Activated CD8-positive, alpha-beta memory T cell treated with anti-CD3 and anti-CD28 coated beads for 4 hours (primary cell): ENCODE data around the gene MRPS27.
"Not testable (repeated sequence)": the region's sequence is repeated elsewhere in the genome, so short reads cannot be mapped to it uniquely, and the experiment has no call there.

Source experiments
- DNase-seq, 2 donors: peaks; one replicate each; pipeline ENCODE4 v3.0.0-alpha.2; 2020; ENCODE audit warnings: low read depth in 2 of 2

MRPS27 gene

DNA sequence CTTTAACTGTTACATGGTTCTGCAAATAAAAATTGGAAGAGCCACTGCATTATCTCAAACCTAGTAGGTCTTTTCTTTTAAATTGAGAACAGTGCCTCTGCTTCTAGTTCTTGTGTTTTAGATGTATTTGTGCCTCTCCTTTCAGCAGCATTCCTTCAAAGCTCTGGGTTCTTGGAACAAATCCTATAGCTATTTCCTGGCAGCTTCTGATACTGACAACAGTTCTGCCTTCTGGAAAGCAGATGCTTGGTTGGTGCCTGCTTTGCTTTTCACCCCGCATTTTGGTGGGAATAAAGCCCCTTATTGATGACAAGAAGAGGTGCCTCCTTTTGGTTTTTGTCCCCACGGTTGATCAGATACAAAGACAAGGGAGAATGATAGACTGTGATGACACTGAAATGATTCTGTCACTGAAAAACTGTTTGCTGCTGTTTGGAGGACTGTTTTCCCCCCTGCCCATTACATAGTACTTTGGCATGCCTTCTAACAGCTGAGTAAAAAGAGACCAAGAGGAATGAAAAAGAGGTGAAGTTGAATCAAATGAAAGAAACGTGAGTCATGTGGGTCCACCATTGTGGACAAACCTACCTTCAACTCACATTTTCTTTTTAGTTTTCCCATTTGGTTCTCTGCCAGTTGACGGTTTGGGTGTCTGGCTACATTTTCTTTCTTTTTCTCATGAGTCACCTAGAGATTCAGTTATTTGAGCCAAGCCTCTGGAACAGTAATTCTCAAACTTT is 5.7 kb upstream of the MRPS27 start:
- no peak for DNase-seq

DNA sequence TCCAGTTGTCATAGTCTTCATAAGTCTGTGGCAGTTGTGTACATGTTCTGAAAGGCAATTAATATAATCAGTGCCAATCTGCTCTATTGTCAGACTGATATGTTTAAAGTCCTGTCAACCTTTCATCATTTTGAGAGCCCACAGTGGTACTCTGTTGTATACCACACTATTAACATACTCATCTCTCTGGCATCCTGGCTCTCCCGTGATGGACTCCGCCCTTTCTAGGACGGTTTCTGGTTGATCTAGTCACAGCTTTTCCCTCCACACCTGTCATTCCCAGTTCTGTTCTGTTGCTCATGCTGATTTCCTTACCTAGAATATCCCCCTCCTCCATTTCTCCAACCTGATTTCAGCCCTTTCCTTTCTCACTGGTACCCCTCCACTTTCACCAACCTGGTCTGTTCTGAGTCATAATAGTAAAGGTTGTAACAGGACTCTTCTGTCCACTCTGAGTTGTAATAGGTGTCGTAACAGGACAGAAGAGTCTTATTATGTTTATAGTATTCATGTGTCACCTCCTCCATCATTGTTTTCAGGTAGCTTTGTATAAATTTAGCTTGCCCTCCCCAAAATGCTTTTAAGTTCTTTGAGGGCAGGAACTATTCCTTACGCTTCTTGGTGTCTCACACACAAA is 4.3 kb upstream of the MRPS27 start:
- no peak for DNase-seq

DNA sequence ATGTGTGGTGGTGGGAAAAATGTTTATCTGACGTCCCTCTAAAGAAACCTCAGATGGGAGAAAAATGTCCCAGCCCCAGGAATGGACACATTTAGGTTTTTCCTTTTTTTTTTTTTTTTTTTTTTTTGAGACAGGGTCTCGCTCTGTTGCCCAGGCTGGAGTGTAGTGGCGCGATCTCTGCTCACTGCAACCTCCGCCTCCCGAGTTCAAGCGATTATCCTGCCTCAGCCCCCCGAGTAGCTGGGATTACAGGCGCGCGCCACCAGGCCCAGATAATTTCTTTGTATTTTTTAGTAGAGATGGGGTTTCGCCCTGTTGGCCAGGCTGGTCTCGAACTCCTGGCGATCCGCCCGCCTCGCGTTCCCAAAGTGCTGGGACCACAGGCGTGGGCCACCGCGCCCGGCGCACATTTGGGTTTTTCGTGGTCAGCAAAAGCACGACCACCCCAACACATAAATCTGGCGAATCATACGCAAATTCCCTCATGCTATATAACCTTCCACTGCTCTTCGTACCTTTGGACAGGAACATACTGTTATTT is 535 bp downstream of the MRPS27 start:
- not testable (repeated sequence) for DNase-seq

DNA sequence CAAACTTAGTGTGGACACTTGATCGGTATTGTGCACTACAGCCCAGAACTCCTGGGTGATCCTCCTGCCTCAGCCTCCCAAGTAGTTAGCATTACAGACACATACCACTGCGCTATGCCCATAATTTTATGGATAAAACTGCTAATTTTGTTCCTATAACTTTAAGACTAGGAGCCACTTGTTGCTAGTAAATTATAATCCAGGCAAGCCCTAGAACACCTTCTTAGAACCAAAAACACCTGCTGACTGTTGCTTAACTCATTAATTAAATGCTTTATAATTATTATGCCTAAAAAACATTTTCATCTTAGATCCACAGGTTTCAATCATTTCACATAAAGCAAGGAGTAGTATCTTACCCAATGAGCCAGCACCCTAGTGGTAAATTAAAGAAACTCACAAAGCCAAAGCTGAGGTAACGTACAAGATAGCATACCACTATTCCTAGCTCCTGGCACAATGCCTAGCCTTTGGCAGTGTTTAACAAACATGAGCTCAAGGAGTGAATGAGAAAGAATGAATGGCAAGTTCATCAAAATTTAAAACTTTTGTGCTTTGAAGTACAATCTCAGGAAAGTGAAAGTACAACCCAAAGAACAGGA is 5.4 kb downstream of the MRPS27 start:
- DNase-seq: no peak

DNA sequence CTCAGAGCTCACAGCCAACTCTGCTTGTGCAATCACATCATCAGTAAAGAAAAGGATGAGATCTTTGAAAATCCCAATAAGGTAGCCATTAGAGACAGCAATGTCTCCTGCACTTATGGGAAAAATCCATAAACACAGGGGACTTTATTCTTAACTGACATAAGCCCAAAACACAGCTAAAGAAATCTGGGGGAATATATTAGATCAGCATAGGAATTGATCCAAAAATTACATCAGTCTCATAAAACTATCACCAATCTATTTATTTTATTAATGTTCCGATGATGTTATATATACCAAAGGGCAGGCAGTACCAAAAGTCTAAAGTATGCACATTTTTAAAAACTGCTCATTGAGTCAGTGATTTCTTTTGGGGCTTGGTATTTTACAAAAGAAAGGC is 6.9 kb downstream of the MRPS27 start:
- no peak for DNase-seq

DNA sequence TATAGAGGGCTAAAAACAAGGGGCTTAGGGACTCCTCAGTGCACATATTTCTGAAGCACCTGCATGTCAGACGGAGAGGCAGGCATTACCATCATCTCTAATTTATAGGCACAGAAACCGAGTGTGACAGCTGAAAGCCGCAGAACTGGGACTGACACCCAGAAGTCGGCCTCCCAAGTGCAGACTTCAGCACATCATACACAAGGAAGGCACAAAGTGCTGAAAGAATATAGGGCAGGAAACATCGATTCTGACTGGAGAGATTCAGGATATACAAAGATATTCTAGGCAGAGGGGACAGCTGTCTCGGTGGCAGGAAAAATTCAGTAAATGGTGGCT is 11.2 kb downstream of the MRPS27 start:
- DNase-seq: no peak

DNA sequence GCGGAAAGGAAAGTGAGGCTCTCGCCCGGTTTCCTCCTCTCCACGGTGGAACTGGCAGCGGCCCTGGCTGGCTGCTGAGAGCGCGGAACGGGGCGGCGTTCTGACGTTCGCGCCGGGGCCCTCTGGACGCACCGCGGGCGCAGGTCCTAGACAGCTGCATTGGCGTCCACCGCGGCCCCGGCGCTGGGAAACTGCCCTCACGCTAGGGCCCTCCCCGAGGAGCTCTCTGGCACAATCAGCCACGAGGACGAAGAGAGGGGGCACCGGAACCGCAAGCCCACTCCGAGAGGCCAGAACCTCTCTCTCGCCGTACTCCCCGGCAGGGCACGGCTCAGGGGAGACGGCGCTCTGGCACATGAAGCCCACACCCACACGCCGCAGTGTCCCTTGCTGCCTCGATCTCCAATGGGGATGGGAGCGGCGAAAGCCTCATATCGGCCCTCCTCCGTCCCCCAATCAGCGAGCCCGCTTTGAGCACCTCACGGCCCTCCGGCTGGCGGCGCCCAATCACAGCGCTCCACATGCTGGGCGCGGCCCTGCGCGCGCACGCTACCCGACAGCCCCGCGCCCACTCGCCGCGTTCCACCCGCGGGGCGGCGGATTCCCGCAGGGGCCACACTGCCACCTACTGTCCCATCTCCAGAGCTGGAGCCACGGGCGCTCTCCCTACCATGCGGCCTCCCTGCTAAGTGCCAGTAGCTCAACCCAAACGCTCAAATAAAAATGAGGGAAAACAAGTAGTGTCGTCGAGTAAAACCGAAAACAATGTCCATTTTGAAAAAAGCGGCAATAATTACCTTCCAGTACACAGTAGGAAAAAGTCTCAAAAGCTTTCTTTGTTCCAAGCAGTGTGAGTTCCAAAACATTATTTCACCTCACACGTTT is 11.8 kb downstream of the MRPS27 start:
- DNase-seq: peak; percentile 92 to 93

DNA sequence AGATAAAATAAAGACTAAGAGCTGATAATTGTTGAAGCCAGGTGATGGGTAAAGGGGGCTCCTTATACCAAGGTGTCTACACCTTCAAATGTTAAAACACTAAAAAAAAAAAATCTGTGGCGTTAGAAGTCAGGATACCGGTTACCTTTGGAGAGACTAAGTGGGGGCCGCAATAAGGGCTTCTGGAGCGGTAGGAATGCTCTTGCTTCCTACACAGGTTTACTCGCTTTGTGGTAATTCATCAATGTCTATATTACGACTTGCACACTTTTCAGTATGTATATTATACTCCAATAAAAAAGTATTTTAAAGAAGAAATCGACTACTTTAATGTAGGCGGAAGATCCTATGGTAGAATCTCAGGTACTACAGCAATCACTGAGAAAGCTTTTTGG is 12.5 kb downstream of the MRPS27 start:
- no peak for DNase-seq

DNA sequence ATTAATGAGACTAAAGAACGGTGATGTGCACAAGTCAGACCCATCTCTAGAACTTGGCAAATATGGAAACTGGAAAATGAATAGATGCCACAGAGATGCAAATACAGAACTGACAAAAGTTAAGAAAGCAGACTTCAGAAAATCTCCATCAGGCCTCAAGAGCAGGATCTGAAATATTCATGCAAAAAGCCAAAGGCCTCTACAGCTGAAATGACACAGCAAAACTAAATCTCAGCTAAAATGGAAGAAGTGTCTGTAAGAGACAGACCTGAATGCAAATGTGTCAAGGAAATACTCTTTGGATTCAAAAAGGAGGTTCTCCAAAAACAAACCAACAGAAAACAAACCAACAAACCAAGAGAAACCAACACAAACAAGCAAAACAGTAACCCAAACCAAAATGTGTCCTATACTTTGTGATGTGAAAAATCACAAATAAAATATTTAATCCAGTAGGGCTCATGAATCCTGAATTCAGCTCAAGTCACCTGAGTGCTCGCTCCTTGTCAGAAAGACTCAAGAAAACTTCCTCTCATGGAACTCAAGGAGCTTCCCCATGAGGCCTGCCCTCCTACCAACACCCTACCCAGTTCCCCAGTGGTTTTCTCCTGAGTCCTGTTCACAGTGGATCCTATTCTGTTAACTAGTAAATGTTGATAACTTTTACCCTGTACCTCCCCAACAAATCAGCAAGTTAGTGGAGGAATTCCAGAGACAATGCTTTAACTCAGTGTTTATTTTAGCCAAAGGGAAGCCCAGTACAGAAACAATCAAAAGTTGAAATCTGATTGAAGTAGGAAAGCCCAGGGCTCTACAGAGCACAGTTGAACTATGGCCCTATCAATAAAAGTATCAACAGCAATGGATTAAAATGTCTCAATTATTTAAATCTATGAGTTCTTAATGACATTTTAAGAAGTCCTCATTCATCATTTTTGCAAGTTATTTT is 14.6 kb downstream of the MRPS27 start:
- DNase-seq: no peak

DNA sequence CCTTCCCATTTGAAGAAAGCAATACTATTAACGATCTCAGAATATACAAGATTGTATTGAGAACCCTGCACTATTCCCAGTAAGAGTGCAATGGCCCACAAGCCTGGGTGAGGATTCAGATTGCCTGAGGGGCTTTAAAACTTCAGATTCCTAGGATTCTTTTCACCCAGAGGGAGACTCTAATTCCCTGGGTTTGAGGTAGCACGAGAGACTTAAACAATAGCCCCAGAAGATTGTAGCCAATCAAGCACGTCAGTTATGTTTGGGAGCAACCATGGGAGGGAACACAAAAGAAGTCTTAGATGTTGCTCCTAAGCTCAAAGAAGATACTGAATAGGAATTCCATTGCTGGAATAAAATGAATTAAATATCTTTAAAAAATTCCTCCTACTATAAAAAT is 17.9 kb downstream of the MRPS27 start:
- DNase-seq: no peak

DNA sequence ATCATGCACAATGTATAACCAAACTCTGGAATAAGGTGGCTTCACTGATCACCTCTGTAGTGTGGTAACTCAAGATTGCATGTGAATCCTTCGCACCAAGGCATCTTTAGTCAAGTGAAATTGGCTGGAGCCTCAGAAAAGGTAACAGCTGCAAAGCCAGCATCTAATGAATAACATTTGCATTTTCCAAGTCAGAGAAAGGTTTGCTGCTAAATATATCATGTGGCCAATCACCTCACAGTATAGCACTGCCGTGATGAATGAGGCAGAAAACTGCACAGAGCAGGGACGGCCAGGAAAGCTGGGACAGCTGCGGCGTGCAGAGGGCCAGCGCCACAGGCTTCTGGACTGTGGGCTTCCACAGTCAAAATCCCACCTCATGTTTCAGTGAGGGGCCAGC is 18.5 kb downstream of the MRPS27 start:
- DNase-seq: no peak

DNA sequence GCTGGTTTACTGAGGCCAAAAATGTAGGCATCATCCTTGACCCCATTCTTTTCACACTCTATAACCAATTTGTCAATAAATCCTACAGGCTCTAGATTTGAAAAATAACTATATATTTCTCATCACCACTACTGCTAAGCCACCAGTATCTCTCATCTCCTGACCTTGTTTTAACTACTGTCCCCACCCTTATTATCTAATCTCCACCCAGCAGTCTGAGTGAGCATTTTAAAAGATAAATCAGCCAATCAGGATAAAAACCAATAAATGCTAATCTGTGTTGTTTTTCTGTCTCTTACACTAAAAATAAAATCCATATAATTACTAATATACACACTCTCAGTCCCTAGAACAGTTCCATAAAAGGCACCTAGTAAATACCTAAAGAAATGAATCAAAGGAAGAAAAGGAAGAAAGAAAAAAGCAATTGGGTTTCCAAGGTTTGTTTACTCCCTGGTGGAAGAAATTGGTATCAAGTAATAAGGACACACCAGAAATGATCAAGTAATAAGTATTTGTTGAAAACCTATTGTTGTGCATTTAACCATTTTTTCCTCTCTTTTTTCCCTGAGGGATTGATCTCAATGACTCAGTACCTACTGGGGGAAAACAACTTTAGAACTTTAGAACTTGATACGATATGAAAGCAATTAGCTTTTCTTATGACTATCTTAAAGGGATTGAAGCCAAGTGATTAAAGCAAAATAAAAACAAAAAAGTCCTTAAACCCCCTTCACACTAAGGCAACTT is 19.3 kb downstream of the MRPS27 start:
- no peak for DNase-seq

DNA sequence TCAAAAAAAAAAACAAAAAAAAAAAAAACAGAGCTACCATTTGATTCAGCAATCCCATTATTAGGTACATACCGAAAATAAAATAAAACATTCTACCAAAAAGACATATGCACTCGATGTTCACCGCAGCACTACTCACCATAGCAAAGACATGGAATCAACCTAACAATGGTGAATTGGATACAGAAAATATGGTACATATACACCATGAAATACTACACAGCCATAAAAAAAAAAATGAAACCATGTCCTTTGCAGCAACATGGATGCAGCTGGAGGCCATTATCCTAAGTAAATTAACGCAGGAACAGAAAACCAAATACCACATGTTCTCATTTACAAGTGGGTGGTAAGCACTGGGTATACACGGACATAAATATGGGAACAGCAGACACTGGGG is 21.3 kb downstream of the MRPS27 start:
- no peak for DNase-seq

DNA sequence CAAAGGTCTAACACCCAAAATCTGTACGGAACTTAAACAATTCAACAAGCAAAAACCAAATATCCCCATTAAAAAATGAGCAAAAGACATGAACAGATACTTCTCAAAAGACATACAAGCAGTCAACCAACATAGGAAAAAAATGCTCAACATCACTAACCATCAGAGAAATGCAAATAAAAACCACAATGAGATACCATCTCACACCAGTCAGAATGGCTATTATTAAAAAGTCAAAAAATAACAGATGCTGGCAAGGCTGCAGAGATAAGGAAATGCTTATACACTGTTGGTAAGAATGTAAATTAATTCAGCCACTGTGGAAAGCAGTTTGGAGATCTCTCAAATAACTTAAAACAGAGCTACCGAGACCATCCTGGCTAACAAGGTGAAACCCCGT is 21.9 kb downstream of the MRPS27 start:
- DNase-seq: not testable (repeated sequence)

DNA sequence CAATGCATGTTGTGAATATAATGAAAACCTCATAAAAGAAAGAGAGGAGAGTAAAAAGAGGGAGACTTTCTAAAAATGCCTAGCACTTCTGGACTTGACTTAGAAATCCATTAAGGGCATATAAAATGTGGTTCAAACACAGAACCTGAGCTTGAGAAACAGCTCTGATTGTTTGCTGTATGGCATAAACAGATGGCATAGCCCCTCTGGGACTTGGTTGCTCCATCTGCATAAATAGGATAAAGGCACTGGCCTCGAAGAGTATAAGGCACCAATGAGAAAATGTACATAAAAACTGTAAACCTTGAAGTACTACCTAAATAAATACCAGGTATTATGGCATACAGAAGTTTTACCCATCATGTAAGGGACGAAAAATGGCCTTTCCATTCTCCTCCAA is 23.8 kb downstream of the MRPS27 start:
- no peak for DNase-seq

DNA sequence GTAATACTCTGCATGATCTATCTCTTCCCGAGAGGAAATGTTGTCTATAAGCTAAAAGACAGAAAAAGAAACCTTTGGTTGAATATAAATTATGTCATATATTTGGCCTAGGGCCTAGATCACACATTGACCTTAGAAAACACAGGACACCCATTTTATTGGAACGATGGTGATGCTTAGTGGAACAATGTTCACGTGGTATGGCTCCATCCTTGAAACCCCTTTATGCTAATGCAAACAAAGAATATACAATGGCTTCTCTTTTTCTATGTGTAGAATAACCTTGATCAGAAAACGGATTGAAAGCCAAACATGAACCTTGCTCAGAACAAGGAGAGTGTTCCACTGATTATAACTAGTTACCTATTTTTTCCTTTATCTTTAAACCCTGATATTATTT is 24.5 kb downstream of the MRPS27 start:
- no peak for DNase-seq

DNA sequence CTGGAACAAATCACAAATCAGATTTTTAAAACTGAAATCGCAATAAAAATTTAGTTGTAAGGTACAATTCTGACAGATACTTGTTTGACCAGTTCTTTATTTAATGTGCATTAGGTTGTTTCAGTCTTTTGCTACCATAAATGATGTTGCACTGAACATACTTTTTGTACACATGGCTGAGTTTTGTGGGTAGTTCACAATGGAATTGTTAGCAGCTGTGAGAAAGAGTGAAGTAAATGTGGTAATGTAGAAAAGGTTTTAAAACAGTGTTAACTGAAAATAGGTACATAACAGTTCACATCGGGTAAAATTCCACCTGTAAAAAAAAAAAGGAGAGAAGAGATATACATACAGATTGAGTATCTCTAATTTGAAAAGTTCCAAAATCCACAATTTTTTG is 25.6 kb downstream of the MRPS27 start:
- no peak for DNase-seq

DNA sequence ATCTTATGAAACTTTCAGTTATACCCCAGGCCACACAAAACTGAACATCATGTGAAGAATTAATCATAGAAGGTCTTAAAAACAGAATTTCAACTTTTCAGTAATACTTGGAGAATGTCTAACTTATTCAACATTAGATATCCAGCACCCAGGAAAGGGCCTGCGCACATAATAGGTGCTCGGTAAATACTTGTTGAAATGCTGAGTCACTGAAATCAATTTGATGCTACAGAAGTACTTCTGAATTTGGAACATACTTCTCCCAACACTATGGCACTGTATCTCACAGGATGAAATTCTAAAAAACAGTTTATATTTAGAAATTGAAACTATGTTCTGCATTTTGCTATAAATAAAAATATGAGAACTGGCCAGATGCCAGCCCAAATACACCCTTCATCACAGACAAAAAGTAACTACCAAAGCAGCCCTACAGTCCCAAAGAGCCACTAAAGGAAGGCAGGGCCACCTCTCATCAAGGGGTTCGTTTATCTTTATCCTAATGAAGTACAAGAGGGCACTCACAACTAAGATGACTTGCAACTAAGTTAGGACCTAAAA is 26.5 kb downstream of the MRPS27 start:
- DNase-seq: no peak

DNA sequence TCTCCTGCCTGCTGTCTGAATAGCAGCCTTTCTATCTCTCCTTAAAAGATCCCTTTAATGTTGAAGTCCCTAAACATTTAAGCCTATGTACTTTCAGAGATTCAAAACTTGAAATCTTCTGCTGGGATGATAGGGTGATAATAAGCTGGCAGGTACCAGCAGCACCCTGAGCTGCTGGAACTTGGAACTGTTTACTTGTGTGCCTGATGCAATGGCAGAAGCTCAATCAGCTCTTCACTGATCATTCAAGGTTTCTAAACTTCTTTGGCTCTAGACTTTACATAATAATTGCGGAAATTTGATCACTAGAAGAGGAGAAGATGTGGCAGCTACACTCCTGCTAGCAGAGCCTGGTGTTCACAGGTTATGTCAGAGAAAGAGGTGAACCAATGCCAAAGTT is 27.6 kb downstream of the MRPS27 start:
- no peak for DNase-seq

DNA sequence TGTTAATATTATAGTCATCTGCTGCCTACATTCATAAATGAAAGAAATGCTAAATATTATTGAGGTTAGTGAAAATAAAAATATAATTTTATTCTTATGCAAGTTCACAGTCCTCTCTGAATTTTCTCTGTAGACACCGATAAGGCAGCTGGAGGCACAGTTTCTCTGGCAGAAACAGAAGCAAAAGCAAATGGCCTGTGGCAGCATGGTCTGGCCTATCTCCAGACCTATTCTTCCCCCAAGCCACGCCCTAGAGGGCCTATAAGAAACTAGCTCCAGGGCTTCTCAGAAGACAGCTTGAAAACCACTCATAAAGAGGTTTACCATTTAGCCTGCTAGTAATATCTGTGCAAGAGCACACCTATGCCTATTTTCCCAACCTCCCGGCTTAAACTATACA is 28.4 kb downstream of the MRPS27 start:
- no peak for DNase-seq
